GM19043 (cell line): Measurements from ENCODE around the gene CUBN.

Experiments used
- ATAC-seq: cut with Tn5 transposase; IDR thresholded peaks from one replicate; pipeline ENCODE4 v1.9.1; 2021; ENCODE audit warnings: low read depth; ENCODE audit not compliant: unreplicated experiment

CUBN gene

GRCh38 chr10:17129741-17130140, at the start of gene CUBN:
Gene CUBN (minus strand): TSS chr10:17129811. CDS start chr10:17129765, 46 bp downstream.
- ATAC-seq, result no peak

- no peak for ATAC-seq
Observed at GRCh38 chr10:17179002-17179401, 49.4 kb upstream of the CUBN start.

- ATAC-seq, result no peak
Observed at GRCh38 chr10:17178006-17178405, 48.4 kb upstream of the CUBN start.

GRCh38 chr10:17177014-17177413, 47.4 kb upstream of the CUBN start:
- no peak for ATAC-seq

- ATAC-seq, result no peak
Observed at GRCh38 chr10:17176091-17176490, 46.5 kb upstream of the CUBN start.

- ATAC-seq, result no peak
Observed at GRCh38 chr10:17175551-17175950, 45.9 kb upstream of the CUBN start.

GRCh38 chr10:17174626-17175025, 45.0 kb upstream of the CUBN start:
- no peak for ATAC-seq

GRCh38 chr10:17171141-17171641, 41.6 kb upstream of the CUBN start:
- ATAC-seq, result no peak

- ATAC-seq, result no peak
Observed at GRCh38 chr10:17169803-17170202, 40.2 kb upstream of the CUBN start.

- no peak for ATAC-seq
Observed at GRCh38 chr10:17166699-17167098, 37.1 kb upstream of the CUBN start.

GRCh38 chr10:17162828-17163227, 33.2 kb upstream of the CUBN start:
- ATAC-seq, result no peak

- ATAC-seq, result no peak
Observed at GRCh38 chr10:17161775-17162174, 32.2 kb upstream of the CUBN start.

GRCh38 chr10:17157024-17157423, 27.4 kb upstream of the CUBN start:
- ATAC-seq, result no peak

GRCh38 chr10:17155826-17156225, 26.2 kb upstream of the CUBN start:
- no peak for ATAC-seq

GRCh38 chr10:17154116-17154515, 24.5 kb upstream of the CUBN start:
- ATAC-seq, result no peak

GRCh38 chr10:17153321-17153720, 23.7 kb upstream of the CUBN start:
- no peak for ATAC-seq

- no peak for ATAC-seq
Observed at GRCh38 chr10:17151716-17152115, 22.1 kb upstream of the CUBN start.

- no peak for ATAC-seq
Observed at GRCh38 chr10:17147884-17148489, 18.4 kb upstream of the CUBN start.

GRCh38 chr10:17146892-17147291, 17.3 kb upstream of the CUBN start:
- no peak for ATAC-seq

GRCh38 chr10:17145239-17145638, 15.6 kb upstream of the CUBN start:
- no peak for ATAC-seq

GRCh38 chr10:17144757-17145156, 15.1 kb upstream of the CUBN start:
- ATAC-seq, result no peak

- no peak for ATAC-seq
Observed at GRCh38 chr10:17144032-17144431, 14.4 kb upstream of the CUBN start.
